Measurements from ENCODE around the gene TCTN3. TPM values are rescaled to one million over a fixed set of nuclear protein-coding genes. Genes with fewer than 3 reads are reported as not detected.

Gene TCTN3
- total and polyA plus RNA-seq, 2 of the 13 experiments (the other 11 are each of a cell fraction or from before 2014, with no cell fraction given): 53.3 to 60.0 TPM

DNA sequence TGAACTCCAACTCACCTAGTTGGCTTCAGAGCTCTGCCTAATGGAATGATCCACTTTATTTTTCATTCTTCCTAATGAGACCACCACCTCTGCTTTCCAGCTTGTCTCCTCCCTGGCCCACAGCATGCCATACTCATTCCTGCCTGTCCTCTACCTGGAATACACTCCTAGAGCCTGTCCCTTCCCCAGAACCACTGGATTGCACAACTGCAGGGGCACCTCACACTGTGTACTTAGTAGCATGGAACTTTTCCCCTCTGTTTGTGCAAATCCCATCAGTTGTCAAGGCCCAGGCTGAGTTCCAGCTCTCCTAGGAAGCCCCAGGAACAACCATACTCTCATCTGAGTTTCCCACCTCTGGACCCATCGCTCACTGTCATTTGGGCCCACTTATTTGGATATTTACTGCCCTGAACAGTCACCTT lies 52.8 kb downstream of the TCTN3 start (continued):
- peak; percentile 73; the same call in 1 of the 2 replicates for TF ChIP-seq ZFP82 (CRISPR knock-in tag; IDR thresholded peaks at IDR 0.05; ENCODE audit: borderline replicate concordance)
- TF ChIP-seq NR2F6 (IDR thresholded peaks at IDR 0.05): no peak
- peak; percentile 64; the same call in 1 of the 2 replicates for TF ChIP-seq NR2F6 (CRISPR knock-in tag; IDR thresholded peaks at IDR 0.05)
- no peak for TF ChIP-seq ZNF567 (CRISPR knock-in tag; IDR thresholded peaks at IDR 0.05; ENCODE audit: borderline replicate concordance)
- no peak for TF ChIP-seq WIZ (CRISPR knock-in tag; IDR thresholded peaks at IDR 0.05)
- peak; percentile 88 for TF ChIP-seq ZMYM3 (CRISPR knock-in tag; IDR thresholded peaks at IDR 0.05)
- TF ChIP-seq ZBTB7B (CRISPR knock-in tag; IDR thresholded peaks at IDR 0.05): peak; percentile 88; the same call in 1 of the 2 replicates
- TF ChIP-seq XRCC5 (optimal IDR thresholded peaks at IDR 0.05; ENCODE audit: low read length): peak; percentile 38
- TF ChIP-seq, protein P1, sequence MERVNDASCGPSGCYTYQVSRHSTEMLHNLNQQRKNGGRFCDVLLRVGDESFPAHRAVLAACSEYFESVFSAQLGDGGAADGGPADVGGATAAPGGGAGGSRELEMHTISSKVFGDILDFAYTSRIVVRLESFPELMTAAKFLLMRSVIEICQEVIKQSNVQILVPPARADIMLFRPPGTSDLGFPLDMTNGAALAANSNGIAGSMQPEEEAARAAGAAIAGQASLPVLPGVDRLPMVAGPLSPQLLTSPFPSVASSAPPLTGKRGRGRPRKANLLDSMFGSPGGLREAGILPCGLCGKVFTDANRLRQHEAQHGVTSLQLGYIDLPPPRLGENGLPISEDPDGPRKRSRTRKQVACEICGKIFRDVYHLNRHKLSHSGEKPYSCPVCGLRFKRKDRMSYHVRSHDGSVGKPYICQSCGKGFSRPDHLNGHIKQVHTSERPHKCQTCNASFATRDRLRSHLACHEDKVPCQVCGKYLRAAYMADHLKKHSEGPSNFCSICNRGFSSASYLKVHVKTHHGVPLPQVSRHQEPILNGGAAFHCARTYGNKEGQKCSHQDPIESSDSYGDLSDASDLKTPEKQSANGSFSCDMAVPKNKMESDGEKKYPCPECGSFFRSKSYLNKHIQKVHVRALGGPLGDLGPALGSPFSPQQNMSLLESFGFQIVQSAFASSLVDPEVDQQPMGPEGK (CRISPR knock-in tag; IDR thresholded peaks at IDR 0.05): peak; percentile 64; the same call in 1 of the 2 replicates
- no peak for TF ChIP-seq ZNF672 (CRISPR knock-in tag; IDR thresholded peaks at IDR 0.05)
- no peak for TF ChIP-seq AHR (CRISPR knock-in tag; IDR thresholded peaks at IDR 0.05)
- no peak for TF ChIP-seq KLF6 (CRISPR knock-in tag; IDR thresholded peaks at IDR 0.05)
- TF ChIP-seq MXI1 (IDR thresholded peaks at IDR 0.05; ENCODE audit: borderline replicate concordance, low read depth, low read length): peak; percentile 41; the same call in 1 of the 3 replicates
- peak; percentile 84; the same call in 1 of the 2 replicates for TF ChIP-seq ZNF331 (CRISPR knock-in tag; IDR thresholded peaks at IDR 0.05)
- no peak for TF ChIP-seq ZNF878 (CRISPR knock-in tag; IDR thresholded peaks at IDR 0.05)
- peak; percentile 97 for TF ChIP-seq NAIF1 (CRISPR knock-in tag; IDR thresholded peaks at IDR 0.05; ENCODE audit: borderline replicate concordance)
- TF ChIP-seq, protein P2, sequence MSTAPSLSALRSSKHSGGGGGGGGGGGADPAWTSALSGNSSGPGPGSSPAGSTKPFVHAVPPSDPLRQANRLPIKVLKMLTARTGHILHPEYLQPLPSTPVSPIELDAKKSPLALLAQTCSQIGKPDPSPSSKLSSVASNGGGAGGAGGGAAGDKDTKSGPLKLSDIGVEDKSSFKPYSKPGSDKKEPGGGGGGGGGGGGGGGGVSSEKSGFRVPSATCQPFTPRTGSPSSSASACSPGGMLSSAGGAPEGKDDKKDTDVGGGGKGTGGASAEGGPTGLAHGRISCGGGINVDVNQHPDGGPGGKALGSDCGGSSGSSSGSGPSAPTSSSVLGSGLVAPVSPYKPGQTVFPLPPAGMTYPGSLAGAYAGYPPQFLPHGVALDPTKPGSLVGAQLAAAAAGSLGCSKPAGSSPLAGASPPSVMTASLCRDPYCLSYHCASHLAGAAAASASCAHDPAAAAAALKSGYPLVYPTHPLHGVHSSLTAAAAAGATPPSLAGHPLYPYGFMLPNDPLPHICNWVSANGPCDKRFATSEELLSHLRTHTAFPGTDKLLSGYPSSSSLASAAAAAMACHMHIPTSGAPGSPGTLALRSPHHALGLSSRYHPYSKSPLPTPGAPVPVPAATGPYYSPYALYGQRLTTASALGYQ (CRISPR knock-in tag; IDR thresholded peaks at IDR 0.05): peak; percentile 55; the same call in 1 of the 2 replicates
- TF ChIP-seq SALL1 (CRISPR knock-in tag; IDR thresholded peaks at IDR 0.05): peak; percentile 95
- TF ChIP-seq, protein P3, sequence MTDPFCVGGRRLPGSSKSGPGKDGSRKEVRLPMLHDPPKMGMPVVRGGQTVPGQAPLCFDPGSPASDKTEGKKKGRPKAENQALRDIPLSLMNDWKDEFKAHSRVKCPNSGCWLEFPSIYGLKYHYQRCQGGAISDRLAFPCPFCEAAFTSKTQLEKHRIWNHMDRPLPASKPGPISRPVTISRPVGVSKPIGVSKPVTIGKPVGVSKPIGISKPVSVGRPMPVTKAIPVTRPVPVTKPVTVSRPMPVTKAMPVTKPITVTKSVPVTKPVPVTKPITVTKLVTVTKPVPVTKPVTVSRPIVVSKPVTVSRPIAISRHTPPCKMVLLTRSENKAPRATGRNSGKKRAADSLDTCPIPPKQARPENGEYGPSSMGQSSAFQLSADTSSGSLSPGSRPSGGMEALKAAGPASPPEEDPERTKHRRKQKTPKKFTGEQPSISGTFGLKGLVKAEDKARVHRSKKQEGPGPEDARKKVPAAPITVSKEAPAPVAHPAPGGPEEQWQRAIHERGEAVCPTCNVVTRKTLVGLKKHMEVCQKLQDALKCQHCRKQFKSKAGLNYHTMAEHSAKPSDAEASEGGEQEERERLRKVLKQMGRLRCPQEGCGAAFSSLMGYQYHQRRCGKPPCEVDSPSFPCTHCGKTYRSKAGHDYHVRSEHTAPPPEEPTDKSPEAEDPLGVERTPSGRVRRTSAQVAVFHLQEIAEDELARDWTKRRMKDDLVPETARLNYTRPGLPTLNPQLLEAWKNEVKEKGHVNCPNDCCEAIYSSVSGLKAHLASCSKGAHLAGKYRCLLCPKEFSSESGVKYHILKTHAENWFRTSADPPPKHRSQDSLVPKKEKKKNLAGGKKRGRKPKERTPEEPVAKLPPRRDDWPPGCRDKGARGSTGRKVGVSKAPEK (CRISPR knock-in tag; IDR thresholded peaks at IDR 0.05; ENCODE audit: borderline replicate concordance): no peak
- peak; percentile 77; the same call in 1 of the 2 replicates for TF ChIP-seq ZKSCAN8 (CRISPR knock-in tag; IDR thresholded peaks at IDR 0.05; ENCODE audit: borderline replicate concordance)
- no peak for TF ChIP-seq U2AF2 (IDR thresholded peaks at IDR 0.05; ENCODE audit: low read depth, low read length)
- peak; percentile 42; the same call in 1 of the 2 replicates for TF ChIP-seq ZBTB7A (CRISPR knock-in tag; IDR thresholded peaks at IDR 0.05)
- TF ChIP-seq CHD4 (IDR thresholded peaks at IDR 0.05; ENCODE audit: borderline replicate concordance, low read length): no peak
- TF ChIP-seq HDAC1 (CRISPR knock-in tag; IDR thresholded peaks at IDR 0.05): peak; percentile 88

Data from HepG2 (cell line).